Measurements from ENCODE around the gene MGAT4B. TPM values are rescaled to one million over a fixed set of nuclear protein-coding genes. Genes with fewer than 3 reads are reported as not detected.

The MGAT4B gene
- total RNA-seq, 6 experiments from 2014 or later: 151 to 259 (median 181) TPM

GRCh38 chr5:179827680-179828079, 21.0 kb upstream of the MGAT4B start:
- 59% methylated on average over 7 of the region's 9 CpGs for WGBS (ENCODE audit: insufficient coverage, low coverage, low lambda C conversion rate, missing lambda C conversion rate)
- Histone ChIP-seq H3K4me3 (no peak overlapping the region), H3K27ac (no peak overlapping the region), H3K9me3 (no peaks in the 10 kb centered on the region), H3K4me1 (peaks cover 0 to 78% (median 25%) of the 10 kb centered on the region in 4 donors), H3K27me3 (no peaks in the 10 kb centered on the region), H3K36me3 (peaks cover 15 to 100% (median 66%) of the 10 kb centered on the region in 4 donors)
- TF ChIP-seq CTCF (IDR thresholded peaks at IDR 0.05) (no peak), POLR2A (IDR thresholded peaks at IDR 0.05) (no peak)
- ATAC-seq (peak; percentile 5 to 28 (median 14)), DNase-seq (no peak)
- intact Hi-C loops (cut with DNase I): no loop called here

DNA sequence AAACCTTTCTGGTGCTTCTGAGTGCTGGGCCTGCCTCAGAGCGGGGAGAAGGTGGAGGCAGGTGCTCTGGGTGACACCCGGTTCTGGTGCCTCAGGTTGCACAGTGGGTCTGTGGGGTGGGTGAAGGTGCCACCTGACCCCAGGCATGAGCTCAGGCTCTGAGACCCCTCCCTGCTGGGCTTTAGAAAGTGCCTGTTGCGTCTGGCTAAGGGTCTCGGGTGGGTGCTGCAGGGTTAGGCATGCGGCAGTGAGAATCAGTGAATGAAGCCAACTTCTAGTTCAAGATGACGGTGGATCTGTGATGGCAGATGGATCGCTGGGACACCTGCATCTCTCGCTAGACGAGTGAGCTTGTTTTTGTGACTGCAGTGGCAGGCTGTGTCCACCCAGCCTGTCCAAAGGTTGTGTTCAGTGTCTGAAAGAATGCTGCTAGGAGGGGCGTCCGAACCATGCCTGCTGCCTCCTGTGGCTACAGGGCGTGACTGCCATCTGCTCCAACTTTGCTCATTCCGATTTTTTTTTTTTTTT, 19.1 kb upstream of the MGAT4B start:
- ATAC-seq (peak; percentile 8 to 26 (median 16)), DNase-seq (peak in 1 of 3 donors; percentile 57)
- 58% methylated on average over 2 of the region's 13 CpGs for WGBS (ENCODE audit: insufficient coverage, low coverage, low lambda C conversion rate, missing lambda C conversion rate)
- intact Hi-C loops (cut with DNase I): no loop called here
- Histone ChIP-seq H3K27ac (peak overlapping the region in 1 of 3 donors; percentile 19), H3K4me1 (peaks cover 0 to 67% (median 29%) of the 10 kb centered on the region in 4 donors), H3K36me3 (peaks cover 0 to 87% (median 52%) of the 10 kb centered on the region in 4 donors), H3K9me3 (no peaks in the 10 kb centered on the region), H3K4me3 (no peak overlapping the region), H3K27me3 (no peaks in the 10 kb centered on the region)
- TF ChIP-seq CTCF (IDR thresholded peaks at IDR 0.05) (peak in 1 of 4 donors; percentile 12), POLR2A (IDR thresholded peaks at IDR 0.05) (no peak)

DNA sequence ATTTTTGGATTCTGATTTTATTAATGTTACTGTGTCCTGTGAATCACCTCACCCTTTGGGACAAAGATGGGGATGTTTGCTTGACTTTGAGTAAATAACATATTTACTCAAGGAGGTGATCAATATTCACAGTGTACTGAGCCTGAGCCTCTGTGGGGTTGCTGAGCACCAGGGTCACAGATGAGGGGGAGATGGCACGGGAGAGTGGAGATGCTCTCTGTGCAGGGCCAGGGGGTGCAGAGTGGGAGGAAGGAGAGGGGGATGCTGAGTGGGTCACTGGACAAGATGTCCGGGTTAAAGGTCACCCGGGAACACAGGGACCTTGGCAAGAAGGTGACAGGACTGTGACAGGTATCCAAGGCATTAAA, 18.1 kb upstream of the MGAT4B start:
- Histone ChIP-seq H3K36me3 (peaks cover 0 to 77% (median 48%) of the 10 kb centered on the region in 4 donors), H3K4me1 (peaks cover 0 to 73% (median 32%) of the 10 kb centered on the region in 4 donors), H3K27ac (peak overlapping the region in 1 of 3 donors; percentile 19), H3K4me3 (peak overlapping the region in 1 of 3 donors; percentile 2), H3K9me3 (no peaks in the 10 kb centered on the region), H3K27me3 (no peaks in the 10 kb centered on the region)
- ATAC-seq: peak in 1 of 4 donors; percentile 14
- peak in 1 of 3 donors; percentile 49 for DNase-seq
- WGBS (ENCODE audit: insufficient coverage, low coverage, low lambda C conversion rate, missing lambda C conversion rate): 38% methylated on average over 3 of the region's 3 CpGs
- no peak for TF ChIP-seq POLR2A (IDR thresholded peaks at IDR 0.05)
- TF ChIP-seq CTCF (IDR thresholded peaks at IDR 0.05): no peak
- intact Hi-C loops (cut with DNase I): no loop called here

- Histone ChIP-seq H3K27me3 (no peaks in the 10 kb centered on the region), H3K36me3 (peaks cover 0 to 71% (median 45%) of the 10 kb centered on the region in 4 donors), H3K4me3 (peak overlapping the region; percentile 97 to 100 (median 100)), H3K9me3 (no peaks in the 10 kb centered on the region), H3K4me1 (peaks cover 0 to 77% (median 35%) of the 10 kb centered on the region in 4 donors), H3K27ac (peak overlapping the region in 1 of 3 donors; percentile 19)
- no peak for ATAC-seq
- TF ChIP-seq CTCF (IDR thresholded peaks at IDR 0.05) (no peak), POLR2A (IDR thresholded peaks at IDR 0.05) (no peak)
- intact Hi-C loops (cut with DNase I): no loop called here
- 22% methylated on average over 3 of the region's 22 CpGs for WGBS (ENCODE audit: insufficient coverage, low coverage, low lambda C conversion rate, missing lambda C conversion rate)
- peak in 2 of 3 donors; percentile 18 to 44 for DNase-seq
Measured at GRCh38 chr5:179823937-179824744, 17.5 kb upstream of the MGAT4B start.
